HepG2 (cell line): Measurements from ENCODE around the gene SLC25A25. TPM values are rescaled to one million over a fixed set of nuclear protein-coding genes. Genes with fewer than 3 reads are reported as not detected.

Source experiments
- ELK4 ChIP-seq: sonication (generic); formaldehyde crosslinking; IDR thresholded peaks from 2 replicates; pipeline ENCODE4 v1.9.0; 2021; ENCODE audit warnings: missing genetic modification reagents, borderline replicate concordance
- FOXA3 ChIP-seq: IDR thresholded peaks from 2 replicates; pipeline ENCODE4 v1.6.1; 2016; ENCODE audit warnings: missing genetic modification reagents, missing compliant biosample characterization
- HDAC2 ChIP-seq: sonication (generic); formaldehyde crosslinking; IDR thresholded peaks from 2 replicates; pipeline ENCODE4 v1.4.0; 2020; ENCODE audit warnings: missing genetic modification reagents
- IRF1 ChIP-seq: sonication (generic); formaldehyde crosslinking; IDR thresholded peaks from 2 replicates; pipeline ENCODE4 v1.4.0; 2020; ENCODE audit warnings: low read depth, mild to moderate bottlenecking, missing genetic modification reagents
- IRX3 ChIP-seq: sonication (generic); formaldehyde crosslinking; IDR thresholded peaks from 2 replicates; pipeline ENCODE4 v1.8.1; 2023; ENCODE audit warnings: mild to moderate bottlenecking, low read depth, missing genetic modification reagents, borderline replicate concordance
- KDM6A ChIP-seq: IDR thresholded peaks from 2 replicates; pipeline ENCODE4 v1.6.1; 2016; ENCODE audit warnings: low read depth
- MBNL3 ChIP-seq: fragments of 250-450 bp; sonication (Bioruptor Pico); conservative IDR thresholded peaks from 2 replicates; pipeline ENCODE4 v1.8.0; 2022; ENCODE audit warnings: mild to moderate bottlenecking, inconsistent platforms
- MTF1 ChIP-seq: sonication (generic); formaldehyde crosslinking; IDR thresholded peaks from 2 replicates; pipeline ENCODE4 v1.5.0; 2020; ENCODE audit warnings: missing genetic modification reagents
- NCOA2 ChIP-seq: sonication (generic); formaldehyde crosslinking; IDR thresholded peaks from 2 replicates; pipeline ENCODE4 v1.8.0; 2022; ENCODE audit warnings: inconsistent platforms
- NFE2L2 ChIP-seq: fragments of 150-350 bp; IDR thresholded peaks from 2 replicates; pipeline ENCODE4 v1.6.1; 2014; ENCODE audit warnings: low read length
- PBX2 ChIP-seq: IDR thresholded peaks from 2 replicates; pipeline ENCODE4 v1.6.1; 2016; ENCODE audit warnings: control low read depth
- RARG ChIP-seq: sonication (generic); formaldehyde crosslinking; IDR thresholded peaks from 2 replicates; pipeline ENCODE4 v1.4.0; 2020; ENCODE audit warnings: low read depth, mild to moderate bottlenecking, missing genetic modification reagents
- ZBTB38 ChIP-seq: sonication (generic); formaldehyde crosslinking; IDR thresholded peaks from 2 replicates; pipeline ENCODE4 v1.5.1; 2020; ENCODE audit warnings: mild to moderate bottlenecking, missing genetic modification reagents
- ZEB1 ChIP-seq: IDR thresholded peaks from 2 replicates; pipeline ENCODE4 v1.6.1; 2012; ENCODE audit warnings: mild to moderate bottlenecking, low read depth, inconsistent platforms; ENCODE audit not compliant: insufficient replicate concordance
- ZIK1 ChIP-seq: sonication (generic); formaldehyde crosslinking; IDR thresholded peaks from 2 replicates; pipeline ENCODE4 v1.5.0; 2020; ENCODE audit warnings: mild to moderate bottlenecking, low read depth, missing genetic modification reagents, borderline replicate concordance
- ZMYM3 ChIP-seq: sonication (generic); formaldehyde crosslinking; IDR thresholded peaks from 2 replicates; pipeline ENCODE4 v1.5.1; 2020; ENCODE audit warnings: mild to moderate bottlenecking, missing genetic modification reagents
- ZNF276 ChIP-seq: sonication (generic); formaldehyde crosslinking; IDR thresholded peaks from 2 replicates; pipeline ENCODE4 v1.4.0; 2020; ENCODE audit warnings: mild to moderate bottlenecking, low read depth, missing genetic modification reagents
- ZNF569 ChIP-seq: sonication (generic); formaldehyde crosslinking; IDR thresholded peaks from 2 replicates; pipeline ENCODE4 v1.5.0; 2020; ENCODE audit warnings: mild to moderate bottlenecking, missing genetic modification reagents, moderate library complexity, borderline replicate concordance
- ZNF782 ChIP-seq: sonication (generic); formaldehyde crosslinking; IDR thresholded peaks from 2 replicates; pipeline ENCODE4 v1.4.0; 2020; ENCODE audit warnings: missing genetic modification reagents, mild to moderate bottlenecking, borderline replicate concordance
- polyA plus RNA-seq, 8 experiments: library from polyadenylated mRNA; depleted of rRNA in 3 of 8; stranded (reverse) in 7 of 8; unstranded in 1 of 8; fragments of >200 nt; fragmentation: Illumina TruSeq in 4 of 8; extraction: Trizol in 4 of 8; gene quantifications; 2 replicates each; pipeline versions ENCODE4 v1.2.1 to v1.2.3, GENCODE V29; 2011 to 2016; ENCODE audit warnings: low read depth in 4 of 8, missing spikeins in 1 of 8, mixed read lengths in 1 of 8; ENCODE audit not compliant: insufficient read depth in 1 of 8
- total RNA-seq, 5 experiments: library from RNA; depleted of rRNA; stranded (reverse); fragments of >200 nt; fragmentation: Illumina TruSeq; extraction: Trizol; gene quantifications; 2 replicates each; pipeline ENCODE4 v1.2.3, GENCODE V29; 2016; ENCODE audit warnings: low read depth in 1 of 5
- TF ChIP-seq, protein P1 (sequence below): sonication (generic); formaldehyde crosslinking; IDR thresholded peaks from 2 replicates; pipeline ENCODE4 v1.9.0; 2022; ENCODE audit warnings: missing genetic modification reagents, mild to moderate bottlenecking, borderline replicate concordance
- TF ChIP-seq, protein P2 (sequence below): sonication (generic); formaldehyde crosslinking; IDR thresholded peaks from 2 replicates; pipeline ENCODE4 v1.4.0; 2020; ENCODE audit warnings: missing genetic modification reagents, borderline replicate concordance

Gene SLC25A25
- total and polyA plus RNA-seq, 2 of the 13 experiments (the other 11 are each of a cell fraction or from before 2014, with no cell fraction given): 10.5 to 24.8 TPM

GRCh38 chr9:128104171-128104618 lies 36.2 kb downstream of the SLC25A25 start (continued):
- TF ChIP-seq MBNL3 (no peak), MTF1 (CRISPR knock-in tag) (no peak), ZNF782 (CRISPR knock-in tag) (no peak), ZNF276 (CRISPR knock-in tag) (0 out of 2 replicates have a peak, but pooled peaks have one; percentile 29), KDM6A (CRISPR knock-in tag) (0 out of 2 replicates have a peak, but pooled peaks have one; percentile 34), IRX3 (CRISPR knock-in tag) (no peak), RARG (CRISPR knock-in tag) (no peak), NCOA2 (peak; percentile 80), ZEB1 (no peak), HDAC2 (CRISPR knock-in tag) (peak; percentile 85), FOXA3 (CRISPR knock-in tag) (peak; percentile 69), ZNF569 (CRISPR knock-in tag) (no peak), ZBTB38 (peak; percentile 68), ELK4 (CRISPR knock-in tag) (no peak), ZIK1 (CRISPR knock-in tag) (0 out of 2 replicates have a peak, but pooled peaks have one; percentile 56), IRF1 (no peak), NFE2L2 (no peak), ZMYM3 (CRISPR knock-in tag) (peak; percentile 83), PBX2 (CRISPR knock-in tag) (no peak)
- TF ChIP-seq, protein P1, sequence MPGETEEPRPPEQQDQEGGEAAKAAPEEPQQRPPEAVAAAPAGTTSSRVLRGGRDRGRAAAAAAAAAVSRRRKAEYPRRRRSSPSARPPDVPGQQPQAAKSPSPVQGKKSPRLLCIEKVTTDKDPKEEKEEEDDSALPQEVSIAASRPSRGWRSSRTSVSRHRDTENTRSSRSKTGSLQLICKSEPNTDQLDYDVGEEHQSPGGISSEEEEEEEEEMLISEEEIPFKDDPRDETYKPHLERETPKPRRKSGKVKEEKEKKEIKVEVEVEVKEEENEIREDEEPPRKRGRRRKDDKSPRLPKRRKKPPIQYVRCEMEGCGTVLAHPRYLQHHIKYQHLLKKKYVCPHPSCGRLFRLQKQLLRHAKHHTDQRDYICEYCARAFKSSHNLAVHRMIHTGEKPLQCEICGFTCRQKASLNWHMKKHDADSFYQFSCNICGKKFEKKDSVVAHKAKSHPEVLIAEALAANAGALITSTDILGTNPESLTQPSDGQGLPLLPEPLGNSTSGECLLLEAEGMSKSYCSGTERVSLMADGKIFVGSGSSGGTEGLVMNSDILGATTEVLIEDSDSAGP (CRISPR knock-in tag): peak; percentile 57
- TF ChIP-seq, protein P2, sequence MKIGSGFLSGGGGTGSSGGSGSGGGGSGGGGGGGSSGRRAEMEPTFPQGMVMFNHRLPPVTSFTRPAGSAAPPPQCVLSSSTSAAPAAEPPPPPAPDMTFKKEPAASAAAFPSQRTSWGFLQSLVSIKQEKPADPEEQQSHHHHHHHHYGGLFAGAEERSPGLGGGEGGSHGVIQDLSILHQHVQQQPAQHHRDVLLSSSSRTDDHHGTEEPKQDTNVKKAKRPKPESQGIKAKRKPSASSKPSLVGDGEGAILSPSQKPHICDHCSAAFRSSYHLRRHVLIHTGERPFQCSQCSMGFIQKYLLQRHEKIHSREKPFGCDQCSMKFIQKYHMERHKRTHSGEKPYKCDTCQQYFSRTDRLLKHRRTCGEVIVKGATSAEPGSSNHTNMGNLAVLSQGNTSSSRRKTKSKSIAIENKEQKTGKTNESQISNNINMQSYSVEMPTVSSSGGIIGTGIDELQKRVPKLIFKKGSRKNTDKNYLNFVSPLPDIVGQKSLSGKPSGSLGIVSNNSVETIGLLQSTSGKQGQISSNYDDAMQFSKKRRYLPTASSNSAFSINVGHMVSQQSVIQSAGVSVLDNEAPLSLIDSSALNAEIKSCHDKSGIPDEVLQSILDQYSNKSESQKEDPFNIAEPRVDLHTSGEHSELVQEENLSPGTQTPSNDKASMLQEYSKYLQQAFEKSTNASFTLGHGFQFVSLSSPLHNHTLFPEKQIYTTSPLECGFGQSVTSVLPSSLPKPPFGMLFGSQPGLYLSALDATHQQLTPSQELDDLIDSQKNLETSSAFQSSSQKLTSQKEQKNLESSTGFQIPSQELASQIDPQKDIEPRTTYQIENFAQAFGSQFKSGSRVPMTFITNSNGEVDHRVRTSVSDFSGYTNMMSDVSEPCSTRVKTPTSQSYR: no peak
